CD4-positive, alpha-beta T cell treated with Interleukin-2 at 100 ng/mL for 4 hours (primary cell): ENCODE measurements around the gene GPBP1L1.

Source experiments
- DNase-seq: peaks from one replicate; pipeline ENCODE4 v3.0.0-alpha.2; 2020; ENCODE audit warnings: low spot score

GPBP1L1 gene

DNA sequence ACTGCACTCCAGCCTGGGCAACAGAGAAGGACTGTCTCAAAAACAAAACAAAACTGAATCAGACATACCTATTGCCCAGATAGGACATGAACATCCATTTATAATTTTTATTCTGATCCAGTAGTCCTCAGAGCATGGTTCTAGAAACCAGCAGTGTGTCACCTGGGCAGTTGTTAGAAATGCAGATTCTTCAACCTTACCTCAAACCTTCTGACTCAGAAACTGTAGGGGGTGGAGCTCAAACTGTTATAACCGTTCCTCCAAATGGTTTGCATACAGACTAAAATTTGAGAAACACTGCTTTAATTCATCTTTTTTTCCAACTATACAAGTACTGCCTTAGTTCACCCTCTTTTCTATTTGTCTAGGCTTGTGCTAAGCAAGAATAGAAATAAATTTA, 96.5 kb downstream of the GPBP1L1 start:
- no peak for DNase-seq

DNA sequence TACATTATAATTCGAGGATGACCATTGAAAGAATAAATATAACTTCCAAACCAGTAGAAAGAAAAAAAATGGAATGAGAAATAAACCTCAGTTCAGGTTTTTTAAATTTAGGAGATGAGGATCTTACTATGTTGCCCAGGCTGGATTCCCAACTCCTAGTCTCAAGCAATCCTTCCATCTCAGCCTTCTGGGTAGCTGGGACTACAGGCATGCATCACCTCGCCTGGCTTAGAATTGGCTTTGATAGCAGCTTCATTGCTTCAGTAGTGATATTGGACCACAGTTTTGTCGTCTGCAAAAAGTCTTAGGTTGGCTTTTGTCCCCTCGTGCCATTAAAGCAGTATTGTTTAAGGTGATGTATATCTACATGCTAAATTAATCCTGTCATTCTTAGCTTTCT, 99.6 kb downstream of the GPBP1L1 start:
- DNase-seq = no peak

DNA sequence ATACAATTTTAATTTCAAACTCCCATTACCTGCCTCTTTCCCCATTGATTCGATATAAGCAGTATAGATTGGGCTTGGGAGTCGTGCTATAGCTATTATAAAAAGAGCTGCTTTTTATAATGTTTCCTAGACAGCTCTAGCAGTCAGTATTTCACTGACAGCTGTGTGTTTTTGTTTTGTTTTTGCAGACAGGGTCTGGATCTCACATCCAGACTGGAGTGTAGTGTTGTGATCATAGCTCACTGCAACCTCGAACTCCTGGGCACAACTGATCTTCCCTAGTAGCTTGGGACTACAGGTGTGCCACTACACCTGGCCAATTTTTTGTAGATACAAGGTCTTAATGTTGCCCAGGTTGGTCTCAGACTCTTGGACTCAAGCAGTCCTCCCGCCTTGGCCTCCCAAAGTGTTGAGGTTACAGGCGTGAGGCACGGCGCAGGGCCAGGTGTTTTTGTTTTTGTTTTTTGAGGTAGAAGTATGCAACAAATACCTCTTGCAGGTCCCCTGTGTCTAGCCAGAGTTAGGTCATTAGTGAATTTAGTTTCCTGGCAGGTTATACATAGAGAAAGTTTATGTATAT, 100.7 kb downstream of the GPBP1L1 start:
- no peak for DNase-seq

DNA sequence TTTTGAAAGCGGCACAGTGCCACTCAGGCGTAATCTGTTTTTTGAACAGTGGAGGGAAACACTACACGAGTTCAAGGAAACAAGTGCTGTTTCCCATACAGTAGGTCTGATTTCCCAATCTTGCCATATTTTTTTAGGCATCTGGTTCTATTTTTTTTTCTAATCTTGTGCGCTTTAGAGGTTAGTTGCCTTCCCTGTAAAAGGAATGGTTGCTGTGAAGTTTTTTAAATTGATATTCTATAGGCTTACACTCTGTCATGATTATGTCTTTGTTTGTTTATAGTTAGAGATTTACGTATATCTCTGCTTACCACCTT, 101.3 kb downstream of the GPBP1L1 start:
- DNase-seq = no peak

DNA sequence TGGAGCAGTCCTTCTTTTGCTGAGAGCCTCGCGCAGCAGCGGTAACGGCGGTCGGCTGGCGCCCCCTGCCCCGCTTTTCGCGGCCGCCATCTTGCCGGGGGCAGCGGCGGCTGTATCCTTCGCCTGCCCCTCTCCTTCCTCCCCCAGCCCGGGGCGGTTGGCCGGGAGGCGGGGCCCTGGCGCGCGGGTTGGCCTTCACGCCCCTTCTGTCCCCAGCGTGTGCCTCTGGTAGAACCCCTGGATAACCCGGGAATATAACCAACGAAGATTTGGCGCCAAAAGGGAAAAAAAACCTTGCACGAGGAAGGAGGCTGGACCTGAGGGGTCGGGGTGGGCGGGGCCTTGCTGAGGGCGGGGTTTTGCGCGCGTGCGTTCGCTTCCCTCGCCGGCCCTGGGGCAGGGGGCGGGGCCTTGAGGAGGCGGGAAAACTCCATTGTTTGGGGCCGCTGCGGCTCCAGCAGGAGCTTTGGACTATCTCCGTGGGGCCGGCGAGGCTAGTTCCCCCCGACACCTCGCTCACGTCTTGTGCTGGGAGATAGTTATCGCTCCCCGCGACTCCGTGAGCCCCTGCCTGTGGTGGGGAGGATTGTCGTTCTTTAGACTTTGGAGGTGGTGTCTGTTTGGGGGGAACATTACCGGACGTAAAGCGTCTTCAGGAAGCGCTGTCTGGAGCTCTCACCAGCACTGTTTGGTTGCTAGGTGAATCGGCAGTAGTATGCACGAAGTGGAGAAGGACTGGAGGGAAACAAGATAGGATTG, 101.8 kb downstream of the GPBP1L1 start:
- peak; percentile 84 for DNase-seq

DNA sequence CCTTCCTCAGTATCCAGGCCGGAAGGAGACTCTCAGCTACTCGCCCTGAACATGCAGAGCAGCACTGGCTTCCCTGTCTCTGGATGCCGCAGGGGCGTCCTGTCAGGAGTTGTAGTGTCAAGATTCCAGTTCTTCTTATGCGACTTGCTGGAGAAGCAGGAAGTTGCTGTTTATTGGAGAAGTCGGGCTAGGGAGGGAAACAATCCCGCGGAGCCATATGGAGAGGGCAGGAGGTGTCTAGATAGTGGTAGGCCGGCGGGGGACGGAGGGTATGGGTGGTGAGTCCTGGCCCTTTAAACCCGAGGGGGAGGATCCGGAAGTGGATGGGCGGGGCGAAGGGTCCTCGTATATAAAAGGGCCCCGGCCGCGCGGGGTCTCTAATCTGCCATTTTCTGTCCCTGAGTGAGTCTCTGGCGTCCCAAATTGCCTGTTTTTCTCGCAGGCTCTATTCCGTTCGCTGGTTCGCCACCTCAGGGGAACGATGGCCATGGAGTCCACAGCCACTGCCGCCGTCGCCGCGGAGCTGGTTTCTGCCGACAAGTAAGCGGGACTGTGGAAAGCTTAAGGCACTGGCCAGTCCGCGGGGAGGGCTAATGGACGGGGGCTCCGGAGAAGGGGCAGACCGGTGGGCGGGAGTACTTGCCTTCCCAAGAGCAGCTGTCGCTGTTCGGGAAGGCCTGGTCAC, 102.5 kb downstream of the GPBP1L1 start, which contains the start of gene NASP:
Gene NASP, plus strand, starts transcription at position 376 of the 685 bp plus-strand sequence. Its CDS starts 106 bp downstream, at position 482.
- peak; percentile 93 for DNase-seq

DNA sequence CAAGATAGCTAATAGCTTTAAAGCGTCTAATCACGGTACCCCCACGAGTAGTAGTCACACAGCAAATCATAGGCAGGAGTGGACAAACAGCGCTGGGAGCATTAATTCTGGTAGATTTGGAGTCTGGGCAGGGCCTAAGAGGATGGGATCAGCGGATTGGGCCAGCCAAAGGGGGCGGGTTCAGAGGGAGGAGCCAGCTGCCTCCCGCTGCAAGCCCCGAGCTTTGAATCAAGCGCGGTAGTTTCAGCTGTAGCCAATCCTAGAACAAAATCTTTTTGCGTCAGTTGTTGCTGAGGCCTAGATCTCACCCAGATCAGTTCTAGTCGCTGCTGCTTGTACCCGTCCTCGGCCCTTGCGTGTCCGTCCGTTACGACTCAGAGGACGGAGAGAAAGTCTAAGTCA, 103.1 kb downstream of the GPBP1L1 start:
- peak; percentile 97 for DNase-seq
